Loucy (cell line): ENCODE results near the gene MINDY1.

Experiments
- H2AFZ ChIP-seq: fragments of 200-600 bp; sonication (generic); 2 replicates; pipeline ENCODE4 v1.6.0; 2016; ENCODE audit warnings: antibody characterized with exemption, mild to moderate bottlenecking, low read length, moderate library complexity
- H3F3A ChIP-seq: fragments of 200-600 bp; 2 replicates; pipeline ENCODE4 v1.6.0; 2016; ENCODE audit warnings: antibody characterized with exemption, low read depth, mild to moderate bottlenecking
- H3K27me3 ChIP-seq: fragments of 200-600 bp; sonication (generic); 2 replicates; pipeline ENCODE4 v1.6.1; 2014; ENCODE audit warnings: low read length, mild to moderate bottlenecking; ENCODE audit not compliant: insufficient read depth, poor library complexity, severe bottlenecking
- H3K36me3 ChIP-seq: fragments of 200-600 bp; sonication (generic); 2 replicates; pipeline ENCODE4 v1.6.1; 2016; ENCODE audit warnings: low read length; ENCODE audit not compliant: insufficient read depth
- H3K4me1 ChIP-seq: fragments of 200-600 bp; sonication (generic); 2 replicates; pipeline ENCODE4 v1.5.1; 2014; ENCODE audit warnings: low read length, mild to moderate bottlenecking; ENCODE audit not compliant: insufficient read depth, poor library complexity, severe bottlenecking
- H3K4me2 ChIP-seq: fragments of 200-600 bp; sonication (generic); 2 replicates; pipeline ENCODE4 v1.6.0; 2014; ENCODE audit warnings: antibody characterized with exemption, low read length, low read depth, mild to moderate bottlenecking; ENCODE audit not compliant: poor library complexity, severe bottlenecking
- H3K4me3 ChIP-seq: fragments of 200-600 bp; sonication (generic); 2 replicates; pipeline ENCODE4 v1.5.1; 2014; ENCODE audit warnings: low read length, mild to moderate bottlenecking, mixed read lengths; ENCODE audit not compliant: poor library complexity, severe bottlenecking
- H3K79me2 ChIP-seq: fragments of 200-600 bp; sonication (generic); 2 replicates; pipeline ENCODE4 v1.6.1; 2014; ENCODE audit warnings: low read length; ENCODE audit not compliant: insufficient read depth
- H3K9ac ChIP-seq: fragments of 200-600 bp; sonication (generic); 2 replicates; pipeline ENCODE4 v1.6.0; 2014; ENCODE audit warnings: mild to moderate bottlenecking, low read depth, low read length, moderate library complexity; ENCODE audit not compliant: poor library complexity, severe bottlenecking
- H3K9me2 ChIP-seq: fragments of 200-600 bp; sonication (generic); replicated peaks from 2 replicates; pipeline ENCODE4 v1.6.1; 2016; ENCODE audit warnings: low read depth, low read length, mixed read lengths
- H3K9me3 ChIP-seq: fragments of 200-600 bp; sonication (generic); 2 replicates; pipeline ENCODE4 v1.6.1; 2014; ENCODE audit warnings: mild to moderate bottlenecking, antibody characterized with exemption, low read length, low read depth; ENCODE audit not compliant: insufficient read depth
- H4K20me1 ChIP-seq: fragments of 200-600 bp; sonication (generic); 2 replicates; pipeline ENCODE4 v1.6.0; 2014; ENCODE audit warnings: antibody characterized with exemption, low read length, mild to moderate bottlenecking; ENCODE audit not compliant: insufficient read depth, poor library complexity, severe bottlenecking
- EZH2phosphoT487 ChIP-seq: fragments of 200-600 bp; IDR thresholded peaks from 2 replicates; pipeline ENCODE4 v1.6.1; 2018; ENCODE audit warnings: antibody characterized with exemption, mild to moderate bottlenecking, moderate library complexity, borderline replicate concordance
- TF ChIP-seq, protein P1 (sequence below): fragments of 200-600 bp; sonication (generic); conservative IDR thresholded peaks from 2 replicates; pipeline ENCODE4 v1.5.1; 2014; ENCODE audit warnings: mild to moderate bottlenecking, antibody characterized with exemption, low read length

Gene MINDY1

DNA sequence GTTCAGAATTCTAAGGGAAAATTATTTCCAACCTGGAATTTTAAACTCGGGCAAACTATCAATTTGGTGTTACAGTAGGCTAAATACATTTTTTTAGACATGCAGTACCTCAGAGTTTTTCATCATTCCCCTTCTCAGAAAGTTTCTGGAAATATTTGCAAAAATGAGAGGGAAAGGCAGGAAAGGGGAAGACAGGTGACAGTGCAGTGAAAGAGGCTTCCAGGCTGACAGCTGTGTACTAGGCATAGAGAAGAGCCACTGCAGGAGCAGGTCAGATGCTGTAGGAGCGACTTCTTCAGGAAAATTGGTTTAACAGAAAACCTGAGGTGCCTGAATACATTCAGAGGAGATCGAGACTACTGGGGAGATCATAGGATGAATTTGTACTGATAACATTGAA, 52.0 kb downstream of the MINDY1 start:
- Histone ChIP-seq H2AFZ (no peak overlapping the region), H3F3A (no peaks in the 10 kb centered on the region), H3K36me3 (peaks cover 65% of the 10 kb centered on the region; the same call in 1 of the 2 replicates), H3K27me3 (no peaks in the 10 kb centered on the region), H3K4me1 (no peaks in the 10 kb centered on the region), H3K9me3 (no peaks in the 10 kb centered on the region), H3K9me2 (no peaks in the 10 kb centered on the region), H3K4me3 (no peak overlapping the region), H3K9ac (no peak overlapping the region), H3K79me2 (no peaks in the 10 kb centered on the region), H3K4me2 (no peak overlapping the region), H4K20me1 (no peaks in the 10 kb centered on the region)
- TF ChIP-seq, protein P1, sequence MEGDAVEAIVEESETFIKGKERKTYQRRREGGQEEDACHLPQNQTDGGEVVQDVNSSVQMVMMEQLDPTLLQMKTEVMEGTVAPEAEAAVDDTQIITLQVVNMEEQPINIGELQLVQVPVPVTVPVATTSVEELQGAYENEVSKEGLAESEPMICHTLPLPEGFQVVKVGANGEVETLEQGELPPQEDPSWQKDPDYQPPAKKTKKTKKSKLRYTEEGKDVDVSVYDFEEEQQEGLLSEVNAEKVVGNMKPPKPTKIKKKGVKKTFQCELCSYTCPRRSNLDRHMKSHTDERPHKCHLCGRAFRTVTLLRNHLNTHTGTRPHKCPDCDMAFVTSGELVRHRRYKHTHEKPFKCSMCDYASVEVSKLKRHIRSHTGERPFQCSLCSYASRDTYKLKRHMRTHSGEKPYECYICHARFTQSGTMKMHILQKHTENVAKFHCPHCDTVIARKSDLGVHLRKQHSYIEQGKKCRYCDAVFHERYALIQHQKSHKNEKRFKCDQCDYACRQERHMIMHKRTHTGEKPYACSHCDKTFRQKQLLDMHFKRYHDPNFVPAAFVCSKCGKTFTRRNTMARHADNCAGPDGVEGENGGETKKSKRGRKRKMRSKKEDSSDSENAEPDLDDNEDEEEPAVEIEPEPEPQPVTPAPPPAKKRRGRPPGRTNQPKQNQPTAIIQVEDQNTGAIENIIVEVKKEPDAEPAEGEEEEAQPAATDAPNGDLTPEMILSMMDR = no peak
- TF ChIP-seq EZH2phosphoT487 = no peak
